SHP77 (cell line): ENCODE data around the gene PFN4.
"Not testable (repeated sequence)": the region's sequence is repeated elsewhere in the genome, so short reads cannot be mapped to it uniquely, and the experiment has no call there.

Source experiments
- DNase-seq, 2 experiments: peaks; one replicate each; lab custom pipeline; 2025; lab: John Stamatoyannopoulos, UW

PFN4 gene, protein sequence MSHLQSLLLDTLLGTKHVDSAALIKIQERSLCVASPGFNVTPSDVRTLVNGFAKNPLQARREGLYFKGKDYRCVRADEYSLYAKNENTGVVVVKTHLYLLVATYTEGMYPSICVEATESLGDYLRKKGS

DNA sequence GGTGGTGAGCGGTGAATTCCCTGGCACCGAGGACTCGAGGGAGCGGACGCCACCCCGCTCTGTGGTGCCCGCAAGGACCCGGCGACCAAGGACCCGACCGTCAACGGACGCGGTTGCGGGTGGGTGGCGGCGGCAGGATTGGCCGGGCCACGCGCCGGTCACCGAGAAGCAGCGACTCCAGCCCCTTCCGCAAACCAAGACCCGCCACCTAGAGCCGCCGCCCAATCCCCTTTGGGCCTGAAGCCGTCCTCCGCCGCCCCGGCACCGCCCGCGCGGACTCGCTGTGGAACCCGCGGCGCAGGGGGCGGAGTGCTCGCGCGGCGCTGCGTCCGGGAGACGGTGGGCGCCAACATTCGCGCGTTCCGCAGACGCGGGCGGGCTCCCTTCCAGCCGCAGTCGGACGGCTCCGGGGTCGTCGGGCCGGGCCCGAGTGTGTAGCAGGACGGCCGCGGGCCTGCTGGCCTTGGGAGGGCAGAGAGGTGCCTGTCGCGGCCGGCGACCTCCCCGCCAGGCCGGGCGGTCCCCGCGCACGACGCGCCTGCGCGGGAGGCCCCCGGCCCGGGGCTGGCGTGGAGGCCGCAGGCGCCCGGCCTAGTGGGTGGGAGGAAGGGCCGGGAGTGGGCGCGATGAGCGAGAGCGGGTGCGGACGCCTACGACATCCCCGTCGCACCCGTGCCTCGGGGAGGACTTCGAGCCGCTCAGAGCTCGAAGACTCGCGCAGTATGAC, at the start of gene PFN4, which contains the start of gene FAM228B:
PFN4 (minus strand) TSS at position 140 of the 727 bp plus-strand sequence. CDS start 799 bp downstream, outside the sequence.
FAM228B (plus strand) TSS at position 275 of the 727 bp plus-strand sequence. CDS start 893 bp downstream, outside the sequence.
- DNase-seq = peak; percentile 36 to 78

DNA sequence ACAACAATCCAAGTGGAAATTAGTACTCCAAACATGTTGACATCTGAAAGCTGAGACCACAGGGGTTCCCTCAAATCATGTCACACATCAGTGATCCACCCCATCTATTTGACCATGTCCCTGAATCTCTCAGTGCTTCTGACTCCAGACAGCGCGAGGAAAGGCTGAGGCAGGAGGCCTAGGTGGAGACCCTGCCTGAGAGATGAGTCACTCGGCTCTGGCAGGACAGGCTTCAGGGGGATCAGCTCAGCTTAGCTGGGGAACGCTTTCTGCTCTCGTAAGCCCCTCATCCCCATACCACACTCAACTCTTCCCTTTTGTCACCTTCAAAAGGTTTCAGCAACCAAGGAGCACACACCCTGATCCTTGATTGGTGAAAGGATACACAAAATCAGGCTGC, 45.9 kb upstream of the PFN4 start:
- no peak for DNase-seq

DNA sequence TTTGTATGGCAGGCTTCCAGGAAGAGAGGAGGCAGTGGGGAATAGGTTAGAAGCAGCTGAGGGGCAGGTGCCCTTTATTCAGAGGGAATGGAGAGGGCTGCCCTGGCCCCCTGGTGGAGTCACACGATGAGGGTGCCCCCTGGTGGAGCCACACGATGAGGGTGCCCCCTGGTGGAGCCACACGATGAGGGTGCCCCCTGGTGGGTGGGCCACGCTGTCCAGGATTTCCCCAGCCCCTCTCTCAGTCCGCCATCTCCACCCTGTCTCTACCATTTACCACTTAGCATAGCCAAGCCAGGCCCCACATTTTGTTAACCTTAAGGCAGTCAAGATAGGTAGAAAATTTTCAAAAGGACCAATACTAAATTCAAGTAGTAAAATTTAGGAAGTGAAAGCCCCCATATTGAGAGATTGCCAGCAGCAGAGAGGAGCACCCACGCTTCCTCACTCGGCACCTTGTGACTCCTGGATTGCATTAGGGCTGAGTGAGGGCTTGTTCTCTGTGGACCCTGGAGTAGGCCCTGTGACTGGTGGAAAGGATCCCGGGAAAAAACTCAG, 41.4 kb upstream of the PFN4 start:
- DNase-seq = peak; percentile 3 to 12

DNA sequence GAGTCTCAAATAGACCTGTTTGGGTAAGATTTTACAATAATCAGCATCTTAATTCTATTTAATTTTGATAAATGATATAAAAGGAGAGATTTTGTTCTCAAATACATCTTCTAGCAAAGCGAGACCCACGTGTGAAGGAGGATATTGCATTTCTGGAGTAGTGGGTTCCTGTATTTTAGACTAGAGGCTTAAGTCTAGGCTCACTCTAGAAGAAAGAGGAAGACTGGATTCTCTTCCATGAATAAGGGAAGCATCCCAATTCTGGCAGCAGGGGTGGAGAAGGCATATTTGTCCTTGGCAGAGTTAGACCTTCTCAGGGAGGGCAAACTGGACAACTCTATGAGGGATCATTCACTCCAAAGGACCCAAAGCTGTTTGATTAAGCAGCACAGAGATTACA, 40.5 kb upstream of the PFN4 start:
- DNase-seq = no peak

DNA sequence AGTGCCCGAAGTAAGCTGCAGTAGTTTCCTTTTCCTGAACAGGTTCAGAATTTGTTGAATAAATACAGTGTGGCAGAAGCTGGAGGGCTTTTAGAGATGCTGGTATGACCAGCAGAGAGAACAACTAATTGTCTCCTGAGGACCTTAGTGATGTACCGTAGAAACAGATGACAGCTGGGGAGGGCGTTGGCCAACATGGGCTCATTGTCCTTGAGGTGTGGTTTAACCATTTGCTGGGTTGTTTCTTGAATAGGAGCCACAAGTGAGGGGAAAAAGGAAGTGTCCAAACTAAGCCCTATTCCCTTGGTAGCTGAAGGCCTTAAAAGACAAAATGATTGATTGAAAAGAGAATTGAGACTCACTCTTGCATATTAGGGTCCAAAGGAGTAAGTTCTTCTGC, 40.1 kb upstream of the PFN4 start:
- DNase-seq = no peak

DNA sequence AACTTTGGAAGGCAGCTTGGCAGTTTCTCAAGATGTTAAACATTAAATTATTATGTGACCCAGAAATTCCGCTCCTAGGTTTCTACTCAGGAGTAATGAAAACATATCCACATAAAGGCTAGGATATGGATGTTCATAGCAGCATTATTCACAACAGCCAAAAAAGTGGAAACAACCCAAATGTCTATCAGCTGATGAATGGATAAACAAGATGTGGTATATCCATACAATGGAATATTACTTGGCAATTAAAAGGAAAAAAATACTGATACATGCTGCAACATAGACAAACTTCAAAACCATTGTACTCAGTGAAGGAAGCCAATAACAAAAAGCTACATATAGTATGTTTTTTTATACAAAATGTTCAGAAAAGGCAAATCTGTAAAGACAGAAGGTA, 39.4 kb upstream of the PFN4 start:
- no peak for DNase-seq

DNA sequence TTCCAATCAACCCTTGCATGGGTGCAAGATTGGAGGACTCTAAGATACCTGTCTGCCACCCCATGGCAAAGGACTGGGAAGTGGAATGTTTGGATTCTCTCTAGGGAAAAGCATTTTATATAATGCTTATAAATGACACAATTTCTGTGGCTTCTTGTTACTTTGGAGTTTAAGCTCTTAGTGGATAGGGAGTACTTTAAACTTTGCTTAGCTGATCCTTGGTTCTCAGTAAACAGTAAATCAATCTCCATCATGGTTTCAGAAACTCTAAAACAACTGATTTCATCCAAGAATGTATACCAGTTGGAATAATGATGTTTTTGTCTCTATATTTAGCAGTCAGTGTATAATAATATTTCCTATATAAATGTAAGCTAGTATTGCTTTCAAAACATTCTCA, 37.6 kb upstream of the PFN4 start:
- no peak for DNase-seq

DNA sequence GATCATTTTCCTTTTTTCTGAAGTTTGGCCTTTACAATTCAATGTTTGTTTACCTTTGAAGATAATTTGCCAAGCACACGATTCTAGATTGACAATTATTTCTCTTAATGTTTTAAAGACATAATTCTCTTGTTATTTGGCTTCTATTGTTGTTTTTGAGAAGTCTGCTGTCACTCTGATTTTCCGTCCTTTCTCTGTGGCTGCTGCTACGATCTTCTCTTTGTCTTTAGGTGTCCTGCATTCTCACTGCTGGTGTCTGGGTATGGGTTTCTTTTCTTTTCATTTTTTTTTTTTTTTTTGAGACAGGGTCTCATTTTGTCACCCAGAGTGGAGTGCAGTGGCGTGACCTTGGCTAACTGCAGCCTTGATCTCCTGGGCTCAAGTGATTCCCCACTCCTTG, 36.6 kb upstream of the PFN4 start:
- no peak for DNase-seq

DNA sequence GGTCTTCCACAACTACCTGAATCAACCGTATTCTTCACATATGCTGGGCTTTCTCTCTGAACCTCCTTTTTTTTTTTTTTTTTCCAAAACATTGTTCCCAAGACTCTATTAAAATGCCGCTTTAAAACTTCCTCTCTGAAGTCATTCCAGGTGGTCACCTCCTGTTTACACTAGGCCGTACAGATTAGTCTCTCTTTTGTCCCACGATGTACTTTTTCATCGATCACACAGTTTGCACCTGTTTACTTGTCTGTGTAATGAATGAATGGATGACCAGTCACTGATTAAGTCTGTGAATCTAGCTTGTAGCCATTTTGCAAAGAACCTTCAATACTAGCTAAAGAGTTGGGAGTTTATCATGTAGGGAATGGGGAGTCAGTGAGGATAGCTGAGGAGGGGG, 35.0 kb upstream of the PFN4 start:
- DNase-seq = no peak

DNA sequence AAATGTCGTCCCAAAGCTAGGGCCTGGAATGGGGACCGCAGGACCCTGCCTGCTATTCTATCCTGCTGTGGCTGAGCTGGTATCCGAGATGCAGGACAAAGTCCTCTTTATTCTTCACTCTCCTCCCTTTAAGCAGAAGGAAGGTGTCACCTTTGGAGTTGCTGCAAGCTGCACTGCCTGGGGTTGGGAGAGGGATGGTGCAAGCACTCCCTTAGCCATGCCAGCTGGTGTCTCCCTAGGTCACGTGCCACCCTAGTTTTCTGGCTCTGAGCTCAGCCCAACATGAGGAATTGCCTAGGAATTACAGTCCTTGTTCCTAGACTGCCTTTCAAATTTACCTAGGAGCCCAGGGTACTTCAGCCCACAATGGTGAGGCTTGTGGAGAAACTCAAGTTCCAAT, 30.3 kb upstream of the PFN4 start:
- DNase-seq = no peak

DNA sequence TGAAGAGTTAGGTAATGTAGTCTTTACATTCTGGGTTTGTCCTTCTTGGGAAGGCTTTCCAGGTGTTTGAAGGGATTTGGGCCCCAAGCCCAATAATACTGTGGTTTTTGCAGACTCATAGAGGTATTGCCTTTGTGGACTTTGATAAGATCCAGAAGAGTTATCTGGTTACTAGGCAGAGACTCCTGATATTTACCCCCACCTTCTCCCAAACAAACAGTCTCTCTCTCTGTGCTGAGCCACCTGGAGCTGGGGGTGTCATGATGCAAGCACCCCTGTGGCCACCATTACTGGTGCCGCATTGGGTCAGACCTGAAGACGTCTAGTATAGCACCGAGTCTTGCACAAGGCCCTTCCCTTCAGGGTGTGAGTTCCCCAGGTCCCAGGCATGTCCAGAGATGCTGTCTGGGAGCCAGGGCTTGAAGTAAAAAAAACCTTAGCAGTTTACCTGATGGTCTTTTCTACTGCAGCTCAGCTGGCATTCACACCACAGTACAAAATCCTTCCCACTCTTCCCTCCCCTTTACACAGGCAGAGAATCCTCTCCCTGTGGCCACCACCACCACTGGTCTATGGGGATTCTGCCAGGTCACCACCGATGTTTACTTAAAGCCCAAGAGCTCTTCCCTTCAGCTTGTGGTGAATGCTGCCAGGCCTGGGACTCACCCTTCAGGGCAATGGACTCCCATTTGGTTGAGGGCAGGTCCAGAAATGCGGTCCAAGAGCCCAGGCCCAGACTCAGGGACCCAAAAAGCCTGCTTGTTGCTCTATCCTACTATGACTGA, 29.5 kb upstream of the PFN4 start:
- DNase-seq = no peak

DNA sequence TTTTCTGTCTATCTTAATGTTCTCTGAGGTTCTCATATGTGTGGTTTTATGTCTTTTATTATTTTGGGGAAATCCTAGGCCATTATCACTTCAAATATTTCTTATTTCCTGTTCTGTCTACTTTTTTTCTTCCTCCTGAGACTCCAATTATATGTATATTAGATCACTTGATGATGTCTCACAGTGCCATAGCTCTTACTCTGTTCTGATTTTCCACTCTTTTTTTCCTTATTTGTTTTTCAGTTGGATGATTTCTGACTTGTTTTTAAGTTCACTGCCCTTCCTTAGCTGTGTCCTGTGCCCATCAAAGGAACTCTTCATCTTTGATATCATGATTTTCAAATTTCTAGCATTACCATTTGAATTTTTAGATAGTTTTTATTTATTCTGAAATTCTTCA, 24.2 kb upstream of the PFN4 start:
- DNase-seq = no peak

DNA sequence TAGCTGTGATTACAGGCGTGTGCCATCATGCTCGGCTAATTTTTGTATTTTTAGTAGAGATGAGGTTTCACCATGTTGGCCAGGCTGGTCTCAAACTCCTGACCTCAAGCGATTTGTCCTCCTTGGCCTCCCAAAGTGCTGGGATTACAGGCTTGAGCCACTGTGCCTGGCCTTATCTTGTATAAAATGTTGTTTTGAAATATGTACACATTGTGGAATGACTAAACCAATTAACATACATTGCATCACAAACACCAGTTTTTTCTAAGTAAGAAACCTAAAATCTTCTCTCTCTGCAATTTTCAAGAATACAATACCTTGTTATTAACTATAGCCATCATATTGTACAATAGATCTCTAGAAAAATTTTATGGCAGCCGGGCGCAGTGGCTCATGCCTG, 17.2 kb upstream of the PFN4 start:
- DNase-seq = not testable (repeated sequence)

DNA sequence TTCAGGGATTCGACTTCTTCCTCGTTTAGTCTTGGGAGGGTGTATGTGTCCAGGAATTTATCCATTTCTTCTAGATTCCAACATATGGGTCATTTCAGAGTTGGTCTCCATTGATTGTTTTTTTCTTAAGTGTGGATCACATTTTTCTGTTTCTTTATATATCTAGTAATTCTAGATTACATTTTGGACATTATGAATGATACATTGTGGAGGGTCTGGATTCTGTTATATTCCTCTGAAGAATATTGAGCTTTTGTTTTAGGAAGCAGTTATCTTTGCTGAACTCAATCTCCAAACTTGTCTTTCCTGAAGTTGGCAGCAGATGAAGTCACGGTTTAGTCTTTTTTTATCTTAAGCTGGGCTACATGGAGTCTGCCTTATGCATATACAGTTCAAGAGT, 9.4 kb upstream of the PFN4 start:
- DNase-seq = no peak

DNA sequence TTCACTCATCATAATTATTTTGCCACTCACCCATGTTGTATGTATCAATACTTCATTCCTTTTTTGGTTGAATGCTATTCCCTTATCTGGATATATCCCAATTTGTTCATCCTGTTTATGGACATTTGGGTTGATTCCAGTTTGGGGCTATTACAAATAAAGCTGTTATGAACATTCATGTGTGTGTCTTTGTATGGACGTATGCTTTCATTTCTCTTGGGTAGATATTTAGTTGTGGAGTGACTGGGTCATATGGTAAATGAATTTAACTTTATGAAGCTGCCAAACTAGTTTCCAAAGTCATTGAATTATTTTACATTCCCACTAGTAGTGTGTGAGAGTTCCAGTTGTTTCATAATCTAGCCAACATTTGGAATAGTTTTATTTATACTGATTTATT, 2.8 kb upstream of the PFN4 start:
- DNase-seq = no peak

DNA sequence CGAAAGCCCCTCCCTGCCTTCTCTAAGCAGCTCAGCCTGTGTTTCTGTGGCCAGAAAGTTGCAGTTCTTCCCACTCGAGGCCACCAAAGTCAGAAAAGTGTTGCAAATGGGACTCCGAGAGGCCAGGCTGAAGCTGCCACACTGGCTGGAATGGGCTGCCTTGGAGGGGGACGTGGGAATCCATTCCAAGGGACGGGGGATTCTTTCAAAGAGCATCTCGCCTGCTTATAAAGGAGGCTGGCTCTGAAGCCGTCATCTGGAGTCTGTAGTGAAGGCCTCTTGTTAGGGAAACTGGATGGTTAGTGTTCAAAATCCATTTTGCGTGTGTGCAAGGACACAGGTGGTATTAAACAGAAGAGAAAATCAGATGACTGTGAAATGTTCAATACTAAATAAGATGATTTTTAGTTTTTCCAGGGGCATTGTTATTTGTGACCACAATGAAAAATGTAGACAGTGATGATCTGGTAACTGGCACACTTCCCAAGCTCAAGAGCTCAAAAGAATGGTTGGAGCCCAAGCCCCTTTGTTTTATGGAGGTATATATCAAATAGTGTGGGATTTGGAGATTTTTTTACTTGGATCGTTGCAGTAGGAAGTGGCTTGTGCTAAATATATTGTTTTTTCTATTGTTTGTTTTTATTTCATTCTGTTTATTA, 917 bp upstream of the PFN4 start:
- DNase-seq = peak in 1 of 2 experiments; percentile 49

DNA sequence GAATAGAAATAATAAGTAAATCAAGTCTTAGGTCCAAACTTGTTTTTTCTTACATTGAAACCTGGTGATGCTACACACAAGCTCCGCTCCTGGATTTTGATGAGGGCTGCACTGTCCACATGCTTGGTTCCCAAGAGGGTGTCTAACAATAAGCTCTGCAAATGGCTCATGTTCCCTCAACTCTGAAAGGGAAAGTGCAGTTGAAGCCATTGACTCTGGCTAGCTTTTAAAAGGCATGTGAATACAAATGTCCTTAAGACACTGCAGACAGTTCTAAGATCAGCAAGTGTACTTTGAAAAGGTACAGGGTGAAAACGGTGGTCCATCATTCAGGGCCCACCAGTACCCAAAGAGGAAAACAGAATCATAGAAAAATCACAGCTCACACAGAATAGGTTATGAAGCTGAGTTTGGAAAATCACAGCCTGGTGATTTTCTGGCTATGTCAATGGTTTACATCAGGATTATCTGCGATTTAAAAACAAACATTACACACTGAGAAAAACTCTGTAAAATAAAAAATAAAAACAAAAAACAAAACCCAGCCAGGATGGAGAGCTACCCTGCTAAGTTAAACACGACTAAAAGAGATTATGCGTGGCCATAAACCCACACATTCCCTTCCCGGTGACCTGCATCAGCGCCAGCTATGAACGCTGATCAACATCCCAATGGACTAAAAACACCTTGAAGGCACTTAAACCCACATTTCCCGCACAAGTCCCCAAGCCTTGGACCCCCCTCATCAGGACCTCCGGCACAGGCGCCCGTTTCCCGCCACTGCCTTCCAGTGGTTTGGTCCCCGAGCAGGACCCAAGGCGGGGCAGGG, 554 bp downstream of the PFN4 start:
- DNase-seq = no peak

DNA sequence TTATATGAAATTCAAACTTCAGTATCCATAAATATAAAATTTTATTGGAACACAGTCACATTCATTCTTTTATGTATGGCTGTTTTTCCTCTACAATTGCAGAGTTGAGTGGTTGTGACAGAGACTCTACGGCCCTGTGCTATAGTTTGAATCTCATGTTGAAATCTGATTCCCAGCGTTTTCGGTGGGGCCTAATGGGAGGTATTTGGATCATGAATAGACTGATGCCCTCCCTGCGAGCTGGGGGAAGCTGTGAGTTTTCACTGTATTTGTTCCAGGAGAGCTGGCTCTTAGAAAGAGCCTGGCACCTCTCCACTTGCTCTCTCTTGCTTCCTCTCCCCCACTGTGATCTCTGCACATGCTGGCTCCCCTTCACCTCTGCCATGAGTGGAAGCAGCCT, 1.7 kb downstream of the PFN4 start:
- no peak for DNase-seq

DNA sequence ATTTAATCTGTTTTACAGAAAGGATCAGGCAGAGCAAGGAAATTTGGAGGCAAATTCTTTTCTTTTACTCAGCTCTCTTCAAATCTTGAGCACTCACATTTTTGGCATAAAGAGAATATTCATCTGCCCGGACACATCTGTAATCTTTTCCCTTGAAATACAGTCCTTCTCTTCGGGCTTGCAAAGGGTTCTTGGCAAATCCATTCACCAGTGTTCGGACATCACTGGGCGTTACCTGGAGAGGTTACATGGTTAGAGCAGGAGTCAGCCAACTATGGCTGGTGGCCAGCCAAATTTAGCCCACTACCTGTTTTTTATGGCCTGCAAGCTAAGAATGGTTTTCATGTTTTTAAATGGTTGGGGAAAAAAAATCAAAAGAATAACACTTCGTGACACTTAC, 2.1 kb downstream of the PFN4 start:
- no peak for DNase-seq

DNA sequence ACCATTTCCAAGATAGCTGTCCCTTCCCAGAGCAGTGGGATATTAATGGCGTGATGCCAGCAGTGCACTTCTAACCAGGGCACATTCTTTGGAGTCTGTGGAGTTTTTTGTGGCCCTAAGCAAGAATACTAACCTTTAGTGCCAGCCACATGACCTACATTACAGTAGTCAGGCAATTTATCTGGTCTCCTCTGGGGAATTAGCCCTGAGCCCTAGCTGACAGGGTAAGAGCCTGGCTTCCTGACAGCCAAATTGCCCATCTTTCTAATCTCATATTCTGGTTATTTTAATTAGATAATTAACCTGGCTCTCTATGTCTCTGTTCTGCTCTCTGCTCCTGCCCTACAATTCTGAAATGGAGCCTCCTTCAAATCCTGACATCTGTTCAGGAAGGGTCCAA, 5.2 kb downstream of the PFN4 start:
- DNase-seq = no peak

DNA sequence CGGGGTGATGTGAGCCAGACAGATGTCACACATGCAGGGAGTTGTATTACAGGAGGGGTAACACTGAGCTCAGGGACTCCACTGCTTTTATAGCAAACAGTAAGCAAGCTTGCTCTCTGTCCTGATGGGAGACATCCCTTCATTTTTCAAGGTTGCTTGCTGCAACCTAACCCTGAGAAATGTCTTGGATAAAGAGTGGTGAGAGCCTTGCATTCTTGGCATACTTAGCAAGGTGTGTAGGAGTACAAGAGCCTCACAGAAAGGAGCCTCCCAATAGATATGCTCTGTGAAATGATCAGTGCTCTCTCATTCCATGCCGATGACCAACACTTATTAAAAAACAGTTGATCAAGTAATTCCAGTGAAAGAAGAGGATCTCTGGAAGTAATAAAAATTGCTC, 8.1 kb downstream of the PFN4 start:
- no peak for DNase-seq
